ENCODE data around the gene ECI1.
A peak's percentile ranks its signal among the peaks of the same experiment; 100 is the strongest.
"Not testable (repeated sequence)": the region's sequence is repeated elsewhere in the genome, so short reads cannot be mapped to it uniquely, and the experiment has no call there.

Gene ECI1

GRCh38 chr16:2270588-2271470 is 19.4 kb upstream of the ECI1 start:
- no peak for TF ChIP-seq CTCF (IDR thresholded peaks at IDR 0.05; ENCODE audit: control extremely low read depth, extremely low read depth, low read depth, missing control alignments)
- DNase-seq (ENCODE audit: extremely low spot score), result no peak
- POLR2A ChIA-PET, result interaction anchor here (2.1 kb wide), 1 partner anchor 115 kb away, joined by 6 read pairs; the partner anchor contains the start of gene TRAF7
- CTCF ChIA-PET, result interaction anchor here (0.8 to 3.6 kb wide), 7 partner anchors 12 to 230 kb away, joined by 3 to 11 read pairs (median 4); partner anchors contain the start of genes ABCA3 and ECI1

DNA sequence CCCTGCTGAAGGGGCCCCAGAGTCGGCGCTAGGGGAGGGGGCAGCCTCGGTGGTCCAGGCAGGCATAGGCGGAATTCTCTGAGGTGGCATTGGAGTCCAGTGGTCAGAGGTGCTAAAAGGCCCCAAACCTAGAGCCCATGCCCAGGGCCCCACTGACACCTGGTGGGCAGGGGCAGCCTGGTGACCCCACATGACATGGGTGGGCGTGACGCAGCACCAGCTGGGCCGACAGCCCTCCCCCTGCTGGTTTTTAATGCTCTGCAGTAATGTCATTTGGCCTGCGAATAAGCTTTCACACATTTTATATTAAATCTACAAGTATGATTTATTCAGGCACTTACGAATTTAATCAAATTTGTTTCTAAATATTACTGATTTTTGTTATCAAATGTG is 18.7 kb upstream of the ECI1 start:
- no peak for TF ChIP-seq CTCF (IDR thresholded peaks at IDR 0.05; ENCODE audit: control extremely low read depth, extremely low read depth, low read depth, missing control alignments)
- DNase-seq (ENCODE audit: extremely low spot score), result no peak
- ChIA-PET POLR2A (interaction anchor here (2.1 kb wide), 1 partner anchor 115 kb away, joined by 6 read pairs; the partner anchor contains the start of gene TRAF7), CTCF (interaction anchor here (0.8 to 3.6 kb wide), 4 partner anchors 18 to 231 kb away, joined by 3 to 11 read pairs (median 8); partner anchors contain the start of genes ABCA3 and ECI1)

DNA sequence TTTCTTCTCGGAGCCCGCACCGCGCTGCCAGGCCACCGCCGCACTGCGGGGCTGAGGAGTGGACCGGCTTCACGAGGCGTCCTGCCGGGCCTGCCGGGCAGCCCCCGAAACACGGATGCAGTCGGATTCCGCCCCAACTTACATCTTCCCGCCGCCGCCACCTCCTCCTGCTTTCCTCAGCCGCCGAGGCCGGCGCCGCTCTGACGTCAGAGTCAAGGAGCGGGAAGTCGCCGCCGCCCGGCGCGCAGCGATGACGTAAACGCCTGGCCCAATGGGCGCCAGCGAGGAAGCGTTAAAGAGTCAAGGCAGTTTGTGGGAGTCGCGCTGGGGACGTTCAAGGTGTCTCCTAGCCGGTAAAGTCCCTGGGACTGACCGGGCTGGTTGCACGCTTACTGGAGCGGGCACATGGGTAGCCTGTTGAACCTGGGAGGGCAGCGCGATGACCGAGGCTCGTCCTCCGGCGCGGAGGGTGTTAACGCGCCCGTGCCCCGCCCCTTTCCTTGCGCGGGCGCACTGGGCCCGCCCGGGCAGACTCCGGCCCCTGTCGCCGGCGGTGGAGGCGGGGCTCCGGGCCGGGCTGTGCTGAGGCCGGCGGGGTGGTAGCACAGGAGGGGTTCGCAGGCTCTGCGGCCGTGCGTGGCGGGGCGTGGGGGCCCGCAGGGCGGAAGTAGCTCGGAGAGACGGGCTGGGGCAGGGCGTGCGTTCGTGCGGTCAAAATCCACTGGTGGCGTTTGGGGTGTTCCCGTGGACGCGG is 16.7 kb upstream of the ECI1 start, which contains the start of gene RNPS1:
TSS of gene RNPS1 (minus strand) at position 214 of the 754 bp plus-strand sequence. CDS start 3,483 bp downstream, outside the sequence.
- no peak for TF ChIP-seq CTCF (IDR thresholded peaks at IDR 0.05; ENCODE audit: control extremely low read depth, extremely low read depth, low read depth, missing control alignments)
- ChIA-PET CTCF (interaction anchor here (1.0 to 1.3 kb wide), 2 partner anchors 17 to 233 kb away, joined by 3 to 7 read pairs; partner anchors contain the start of gene ECI1), POLR2A (interaction anchor here (0.7 to 0.8 kb wide), 2 partner anchors 8 to 113 kb away, joined by 3 to 4 read pairs; partner anchors contain the start of gene TRAF7)
- DNase-seq (ENCODE audit: extremely low spot score), result peak; percentile 100

- POLR2A ChIA-PET; CTCF ChIA-PET; DNase-seq (ENCODE audit: extremely low spot score): not testable (repeated sequence)
Measured at GRCh38 chr16:2267505-2267912, 16.1 kb upstream of the ECI1 start.

- DNase-seq (ENCODE audit: extremely low spot score); CTCF ChIA-PET; POLR2A ChIA-PET: not testable (repeated sequence)
Measured at GRCh38 chr16:2266887-2267286, 15.5 kb upstream of the ECI1 start.

- DNase-seq (ENCODE audit: extremely low spot score), result not testable (repeated sequence)
- ChIA-PET POLR2A (interaction anchor here (0.6 to 1.5 kb wide), 3 partner anchors 11 to 253 kb away, joined by 3 to 6 read pairs (median 3); partner anchors contain the start of genes ECI1 and TRAF7), CTCF (interaction anchor here (1.0 to 5.9 kb wide), 3 partner anchors 11 to 241 kb away, joined by 3 to 33 read pairs (median 4); partner anchors contain the start of gene ECI1)
Measured at GRCh38 chr16:2263026-2263425, 11.6 kb upstream of the ECI1 start.

- no peak for TF ChIP-seq CTCF (IDR thresholded peaks at IDR 0.05; ENCODE audit: control extremely low read depth, extremely low read depth, low read depth, missing control alignments)
- ChIA-PET CTCF (interaction anchor here (1.4 to 5.9 kb wide), 3 partner anchors 9 to 241 kb away, joined by 4 to 33 read pairs (median 5); partner anchors contain the start of gene ECI1), POLR2A (interaction anchor here (1.0 to 1.1 kb wide), 2 partner anchors 8 to 9 kb away, joined by 3 to 6 read pairs; partner anchors contain the start of gene ECI1)
- DNase-seq (ENCODE audit: extremely low spot score), result no peak
Measured at GRCh38 chr16:2260250-2260649, 8.9 kb upstream of the ECI1 start.

GRCh38 chr16:2258530-2258929 is 7.1 kb upstream of the ECI1 start:
- DNase-seq (ENCODE audit: extremely low spot score), result not testable (repeated sequence)
- ChIA-PET CTCF (interaction anchor here (1.2 to 1.8 kb wide), 5 partner anchors 13 to 243 kb away, joined by 3 to 5 read pairs (median 4); no protein-coding TSS in a partner anchor), POLR2A (interaction anchor here (1.6 kb wide), 1 partner anchor 104 kb away, joined by 5 read pairs; no protein-coding TSS in a partner anchor)
